Pancreas (tissue), 10 donors: ENCODE results near the gene CDK11B. TPM values are rescaled to one million over a fixed set of nuclear protein-coding genes. Genes with fewer than 3 reads are reported as not detected.
"Not testable (repeated sequence)": the region's sequence is repeated elsewhere in the genome, so short reads cannot be mapped to it uniquely, and the experiment has no call there.

ENCODE experiments used
- ATAC-seq, 4 donors: fragments of 200-7000 bp; cut with Tn5 transposase; one replicate each; pipeline versions ENCODE4 v1.8.0 to v1.9.1; 2020; ENCODE audit warnings: mild to moderate bottlenecking in 4 of 4, moderate library complexity in 4 of 4
- DNase-seq, 6 donors: peaks; one replicate each; pipeline ENCODE4 v3.0.0-alpha.2; 2020
- FAIRE-seq: peaks from 2 replicates; lab custom pipeline; 2012; peaks lifted over from hg19 to GRCh38; lab: Jason Lieb, UNC
- H3K27ac ChIP-seq, 4 donors: fragments of 200-600 bp; sonication (generic); 1 replicate in 3 of 4; 2 replicates in 1 of 4; pipeline versions ENCODE4 v1.5.0 to v1.8.0; 2020
- H3K27me3 ChIP-seq, 4 donors: fragments of 200-600 bp; one replicate each; pipeline ENCODE4 v1.8.0; 2021
- H3K36me3 ChIP-seq, 3 donors: fragments of 200-600 bp; sonication (generic) in 1 of 3; one replicate each; pipeline versions ENCODE4 v1.5.0 to v1.8.0; 2020 to 2021
- H3K4me1 ChIP-seq, 3 donors: fragments of 200-600 bp; one replicate each; pipeline ENCODE4 v1.8.0; 2021
- H3K4me3 ChIP-seq, 4 donors: fragments of 200-600 bp; sonication (generic) in 2 of 4; one replicate each; pipeline versions ENCODE4 v1.5.0 to v1.8.0; 2020 to 2021
- H3K9me3 ChIP-seq, 4 donors: fragments of 200-600 bp; one replicate each; pipeline ENCODE4 v1.8.0; 2021
- WGBS, 2 donors: extraction: QIAGEN DNeasy Blood & Tissue Kit; methylation state at CpG; one replicate each; pipeline ENCODE4 v1.1.7; 2013; 5-methylcytosine and 5-hydroxymethylcytosine counted together
- intact Hi-C, 3 donors: fragments of 100-400 bp; cut with DNase I; formaldehyde crosslinking; loops; one replicate each; pipeline versions ENCODE4 v1.11.1 to v1.14.2; 2022
- polyA plus RNA-seq, 2 donors: library from polyadenylated mRNA; stranded (reverse); fragments of 200-250 nt; gene quantifications; one replicate each; pipeline ENCODE4 v1.2.3, GENCODE V29; 2013
- total RNA-seq, 6 donors: library from RNA; stranded (reverse); fragmentation: NEBNext Ultra II Directional in 4 of 6; extraction: Animal tissue kit (Norgen Biotek cat#: 25700) in 4 of 6; gene quantifications; one replicate each; pipeline versions ENCODE4 v1.2.1 to v1.2.4, GENCODE V29; 2021 to 2023
- TF ChIP-seq, protein P1 (sequence below), 4 donors: fragments of 200-600 bp; sonication (generic) in 3 of 4; IDR thresholded peaks; one replicate each; pipeline versions ENCODE4 v1.5.0 to v1.8.0; 2021; ENCODE audit warnings: antibody characterized with exemption in 4 of 4
- donor health status: healthy with polysubstance abuse.
- donor health status: DM: no; HTN: no; CAD: no; lungs with moderate emphysema.
- donor health status: DM: no; HTN: no; CAD: no.
- donor health status: control.
- donor health status: control.
- donor health status: Bipolar disorder and iron deficiency.
- donor health status: DM: yes; HTN: yes; CAD: no.
- donor health status: DM: no; HTN: no; CAD: no.
- donor health status: DM: no; HTN: no; CAD: no.
- donor health status: DM: yes; HTN: yes; CAD: no.

CDK11B gene
- 10 to 100 TPM in 4 of 6 donors, 1 to 10 TPM in 2; 9.0 to 11.1 (median 10.6) TPM for total RNA-seq
- polyA plus RNA-seq = 10 to 100 TPM; 28.8 to 31.8 TPM

DNA sequence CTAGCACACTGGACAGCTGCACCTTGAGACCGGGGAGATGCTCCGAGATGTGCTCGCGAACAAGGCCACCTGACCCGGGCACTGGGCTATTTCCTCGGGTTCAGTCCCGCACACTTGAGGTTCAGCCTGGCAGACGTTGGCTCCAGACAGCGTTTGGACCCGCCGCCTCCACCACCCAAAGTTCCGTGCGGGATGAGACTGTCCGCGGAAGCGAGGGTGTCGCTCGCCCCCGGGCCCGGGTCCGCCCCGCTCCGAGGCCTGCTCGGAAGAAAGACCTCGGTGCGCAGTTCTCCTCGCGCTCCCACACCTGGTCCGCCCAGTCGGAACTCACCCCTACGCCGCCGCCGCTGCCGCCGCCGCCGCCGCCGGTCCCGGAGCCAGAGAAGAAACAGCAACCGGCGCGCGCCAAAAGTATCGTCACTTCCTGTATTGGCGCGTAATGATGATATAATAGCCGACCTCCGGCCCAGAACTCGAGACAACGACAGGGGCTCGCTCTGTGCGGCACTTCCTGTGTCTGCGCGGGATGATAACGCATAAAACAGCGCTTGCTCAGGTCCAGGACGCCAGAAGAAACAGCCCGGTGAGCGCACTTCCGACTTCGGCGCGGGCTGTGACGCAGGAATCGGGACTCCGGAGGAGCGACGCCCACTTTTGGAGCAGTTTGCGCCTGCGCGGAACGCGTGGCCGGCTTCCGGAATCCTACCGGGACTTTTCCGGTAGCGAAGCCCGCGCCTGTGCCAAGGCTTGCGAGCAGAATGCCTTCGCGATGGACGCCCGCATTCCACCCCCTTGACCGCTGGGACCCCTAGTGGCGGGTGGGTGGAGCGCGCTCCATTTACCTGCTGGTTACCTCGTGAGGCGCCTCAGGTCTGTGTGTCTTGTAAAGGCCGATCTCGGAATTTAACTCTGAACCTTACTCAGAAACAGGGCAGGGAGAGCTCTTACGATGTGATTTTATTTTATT is at the start of gene CDK11B:
CDK11B (minus strand) TSS at position 422 of the 967 bp plus-strand sequence. CDS start 1,519 bp downstream, outside the sequence.
- DNase-seq (peak; percentile 92 to 98 (median 94)), FAIRE-seq (peak; percentile 45), ATAC-seq (peak; percentile 86 to 94 (median 88))
- peak within 1 kb of the TSS; percentile 67 to 99 (median 98) for H3K27ac ChIP-seq
- peak within 1 kb of the TSS; percentile 37 to 75 (median 48) for H3K4me3 ChIP-seq
- intact Hi-C loops, H3K27me3 ChIP-seq, H3K9me3 ChIP-seq: not testable (repeated sequence)
- TF ChIP-seq, protein P1, sequence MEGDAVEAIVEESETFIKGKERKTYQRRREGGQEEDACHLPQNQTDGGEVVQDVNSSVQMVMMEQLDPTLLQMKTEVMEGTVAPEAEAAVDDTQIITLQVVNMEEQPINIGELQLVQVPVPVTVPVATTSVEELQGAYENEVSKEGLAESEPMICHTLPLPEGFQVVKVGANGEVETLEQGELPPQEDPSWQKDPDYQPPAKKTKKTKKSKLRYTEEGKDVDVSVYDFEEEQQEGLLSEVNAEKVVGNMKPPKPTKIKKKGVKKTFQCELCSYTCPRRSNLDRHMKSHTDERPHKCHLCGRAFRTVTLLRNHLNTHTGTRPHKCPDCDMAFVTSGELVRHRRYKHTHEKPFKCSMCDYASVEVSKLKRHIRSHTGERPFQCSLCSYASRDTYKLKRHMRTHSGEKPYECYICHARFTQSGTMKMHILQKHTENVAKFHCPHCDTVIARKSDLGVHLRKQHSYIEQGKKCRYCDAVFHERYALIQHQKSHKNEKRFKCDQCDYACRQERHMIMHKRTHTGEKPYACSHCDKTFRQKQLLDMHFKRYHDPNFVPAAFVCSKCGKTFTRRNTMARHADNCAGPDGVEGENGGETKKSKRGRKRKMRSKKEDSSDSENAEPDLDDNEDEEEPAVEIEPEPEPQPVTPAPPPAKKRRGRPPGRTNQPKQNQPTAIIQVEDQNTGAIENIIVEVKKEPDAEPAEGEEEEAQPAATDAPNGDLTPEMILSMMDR (IDR thresholded peaks at IDR 0.05) = peak in 2 of 4 donors; percentile 11 to 20
- WGBS, 2 donors = 0% methylated on average over 59 to 67 of the region's 96 CpGs
- H3K4me1 ChIP-seq = peaks cover 0 to 15% (median 0%) of the 10 kb centered on the region in 3 donors
- peaks cover 0 to 25% (median 0%) of the 10 kb centered on the region in 3 donors for H3K36me3 ChIP-seq

DNA sequence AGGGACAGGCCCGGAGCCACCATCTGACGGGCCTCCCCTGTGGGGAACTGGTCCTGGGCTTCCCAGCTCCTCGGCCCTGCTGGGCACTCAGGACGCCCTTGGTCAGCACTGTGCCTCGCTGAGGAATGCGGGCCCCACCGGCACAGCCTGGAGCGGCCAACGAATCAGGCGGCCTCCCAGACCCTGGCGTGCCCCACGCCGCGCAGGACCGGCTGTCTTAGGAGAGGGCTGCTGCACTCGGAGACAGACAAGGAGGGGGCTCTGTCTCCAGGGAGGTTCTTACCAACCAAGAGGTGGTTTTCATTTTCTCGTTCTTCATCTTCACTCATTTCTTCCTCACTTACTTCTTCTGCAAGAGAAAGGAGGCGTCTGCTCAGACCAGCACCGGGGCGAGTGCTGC is 49.1 kb upstream of the CDK11B start:
- FAIRE-seq, H3K4me3 ChIP-seq, intact Hi-C loops, ATAC-seq, H3K27ac ChIP-seq, DNase-seq, H3K4me1 ChIP-seq, H3K9me3 ChIP-seq, H3K27me3 ChIP-seq: not testable (repeated sequence)
- peaks cover 0 to 11% (median 0%) of the 10 kb centered on the region in 3 donors for H3K36me3 ChIP-seq
- 88 to 90% methylated on average over 2 to 16 of the region's 20 CpGs for WGBS, 2 donors

DNA sequence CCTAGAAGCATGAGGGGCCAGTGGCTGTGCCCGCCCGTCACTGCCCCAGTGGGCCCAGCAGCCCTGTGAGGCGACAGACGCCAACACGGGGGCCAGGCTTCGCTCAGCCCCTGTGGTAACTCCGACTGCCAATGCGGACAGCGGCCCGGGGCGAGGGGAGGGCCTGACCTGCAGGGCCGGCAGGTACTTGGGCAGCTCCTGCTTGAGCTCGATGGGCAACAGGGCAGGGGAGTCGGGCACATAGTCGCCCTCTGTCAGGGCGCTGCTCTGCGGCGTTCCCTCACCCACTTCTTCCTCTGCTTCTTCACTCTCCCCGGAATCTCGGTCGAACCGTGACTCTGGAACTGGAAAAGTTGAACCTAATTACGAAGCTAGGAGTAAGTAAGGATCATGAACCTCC is 48.4 kb upstream of the CDK11B start:
- ATAC-seq, H3K4me3 ChIP-seq, H3K9me3 ChIP-seq, intact Hi-C loops, H3K4me1 ChIP-seq, H3K27me3 ChIP-seq, FAIRE-seq, DNase-seq, H3K27ac ChIP-seq: not testable (repeated sequence)
- H3K36me3 ChIP-seq = peaks cover 0 to 11% (median 0%) of the 10 kb centered on the region in 3 donors
- 92% methylated on average over 17 of the region's 23 CpGs; no CpG with 5 or more reads in 1 of the 2 donors for WGBS, 2 donors

DNA sequence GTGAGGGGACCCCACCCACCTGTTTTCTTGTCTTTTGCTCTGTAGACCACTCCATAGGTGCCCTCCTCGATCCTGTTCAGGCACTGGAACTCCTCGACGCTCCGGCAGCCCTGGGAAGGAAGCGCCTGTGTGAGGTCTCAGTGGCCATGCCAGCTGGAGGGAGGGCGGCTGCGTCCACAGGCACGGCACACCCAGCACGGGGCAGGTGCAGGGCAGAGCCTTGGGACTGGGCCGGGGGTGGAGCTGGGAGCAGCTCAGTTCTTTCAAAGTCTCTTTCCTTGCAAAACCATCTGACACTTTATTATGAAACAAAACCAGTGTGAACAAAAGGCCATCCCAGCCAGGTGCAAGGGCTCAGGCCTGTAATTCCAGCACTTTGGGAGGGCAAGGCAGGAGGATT is 46.8 kb upstream of the CDK11B start:
- H3K9me3 ChIP-seq, H3K27ac ChIP-seq, DNase-seq, FAIRE-seq, intact Hi-C loops, H3K4me3 ChIP-seq, H3K4me1 ChIP-seq, H3K27me3 ChIP-seq, ATAC-seq: not testable (repeated sequence)
- WGBS, 2 donors = 93 to 99% methylated on average over 3 to 6 of the region's 10 CpGs
- H3K36me3 ChIP-seq = peaks cover 0 to 11% (median 0%) of the 10 kb centered on the region in 3 donors

DNA sequence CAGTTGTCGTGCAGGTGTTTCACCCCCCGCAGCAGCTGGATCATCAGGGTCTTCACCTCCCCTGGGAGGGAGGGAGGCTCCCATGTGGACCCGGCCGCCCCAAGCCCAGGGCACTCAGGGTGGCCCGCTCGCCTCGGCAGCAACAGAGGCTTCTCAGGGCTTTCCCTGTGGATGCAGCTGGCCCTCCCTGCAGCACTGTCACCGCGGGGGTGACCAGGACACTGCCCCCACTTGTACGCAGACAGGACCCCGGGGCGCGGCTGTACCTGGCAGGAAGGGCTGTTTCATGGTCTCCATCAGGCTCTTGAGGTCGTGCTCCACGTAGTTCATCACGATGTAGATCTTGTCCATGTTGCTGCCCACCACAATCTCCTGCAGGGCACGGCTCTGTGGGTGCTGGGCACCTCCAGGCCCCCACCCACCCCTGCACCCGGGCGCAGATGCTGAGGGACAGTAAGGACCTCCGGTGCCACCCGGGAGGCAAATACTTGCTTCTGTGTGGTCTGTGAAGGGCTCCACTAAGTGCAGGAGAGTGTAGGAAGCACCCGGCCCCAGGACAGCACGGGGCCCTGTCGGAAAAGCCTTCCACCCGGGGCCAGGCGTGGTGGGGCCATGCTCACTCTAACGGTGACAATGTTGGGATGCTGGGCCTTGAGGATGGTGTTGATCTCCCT is 45.6 kb upstream of the CDK11B start:
- H3K9me3 ChIP-seq, H3K4me3 ChIP-seq, ATAC-seq, intact Hi-C loops, H3K4me1 ChIP-seq, H3K27me3 ChIP-seq, H3K27ac ChIP-seq, DNase-seq, FAIRE-seq: not testable (repeated sequence)
- 90 to 96% methylated on average over 14 to 27 of the region's 27 CpGs for WGBS, 2 donors
- peaks cover 0 to 11% (median 0%) of the 10 kb centered on the region in 3 donors for H3K36me3 ChIP-seq

DNA sequence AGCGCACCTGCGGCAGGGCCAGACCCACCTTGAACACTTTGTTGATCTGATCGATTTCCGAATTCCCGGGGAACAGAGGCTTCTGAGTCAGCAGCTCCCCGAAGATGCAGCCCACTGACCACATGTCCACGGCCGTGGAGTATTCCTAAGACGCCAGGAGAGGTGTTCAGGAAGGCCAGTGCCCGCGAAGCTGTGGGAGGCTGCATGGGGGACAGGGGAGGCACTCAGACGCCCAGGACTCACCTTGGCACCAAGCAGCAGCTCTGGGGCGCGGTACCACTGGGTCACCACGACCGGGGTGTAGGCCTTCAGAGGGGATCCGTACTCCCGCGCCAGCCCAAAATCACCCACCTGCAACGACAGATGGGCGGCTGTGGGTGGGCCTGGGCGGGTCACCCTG is 45.0 kb upstream of the CDK11B start:
- Histone ChIP-seq H3K27ac (no peak overlapping the region), H3K4me3 (no peak overlapping the region), H3K9me3 (no peaks in the 10 kb centered on the region), H3K4me1 (no peaks in the 10 kb centered on the region), H3K27me3 (no peaks in the 10 kb centered on the region), H3K36me3 (peaks cover 0 to 11% (median 0%) of the 10 kb centered on the region in 3 donors)
- intact Hi-C loops = no loop called here
- WGBS, 2 donors = 93 to 95% methylated on average over 12 to 22 of the region's 22 CpGs
- ATAC-seq = no peak
- peak in 1 of 6 donors; percentile 69 for DNase-seq
- FAIRE-seq = no peak
- TF ChIP-seq, protein P1 (IDR thresholded peaks at IDR 0.05) = no peak

DNA sequence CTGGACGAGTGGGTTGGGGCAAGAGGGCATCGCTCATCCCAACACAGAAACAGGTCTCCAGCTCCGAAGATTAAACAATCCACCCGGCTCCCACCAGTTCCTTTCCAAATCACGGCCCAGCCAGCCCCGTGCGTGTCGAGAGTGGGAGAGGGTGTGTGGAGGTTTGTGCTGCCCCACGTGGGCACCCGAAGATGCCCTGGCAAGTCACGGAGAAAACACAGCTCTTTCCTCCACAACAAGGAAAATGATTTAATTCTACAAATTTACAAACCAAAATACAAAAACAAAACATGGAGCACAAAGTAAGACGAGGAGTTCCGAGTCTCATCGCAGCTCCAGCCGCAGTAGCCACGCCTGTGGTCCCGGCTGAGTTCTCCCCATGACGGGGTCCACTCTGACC is 43.7 kb upstream of the CDK11B start:
- intact Hi-C loops, H3K4me1 ChIP-seq, ATAC-seq, H3K27ac ChIP-seq, FAIRE-seq, H3K27me3 ChIP-seq, H3K4me3 ChIP-seq, H3K9me3 ChIP-seq: not testable (repeated sequence)
- 87 to 94% methylated on average over 3 to 6 of the region's 18 CpGs for WGBS, 2 donors
- H3K36me3 ChIP-seq = peaks cover 0 to 11% (median 0%) of the 10 kb centered on the region in 3 donors
- peak in 1 of 6 donors; percentile 6 for DNase-seq

DNA sequence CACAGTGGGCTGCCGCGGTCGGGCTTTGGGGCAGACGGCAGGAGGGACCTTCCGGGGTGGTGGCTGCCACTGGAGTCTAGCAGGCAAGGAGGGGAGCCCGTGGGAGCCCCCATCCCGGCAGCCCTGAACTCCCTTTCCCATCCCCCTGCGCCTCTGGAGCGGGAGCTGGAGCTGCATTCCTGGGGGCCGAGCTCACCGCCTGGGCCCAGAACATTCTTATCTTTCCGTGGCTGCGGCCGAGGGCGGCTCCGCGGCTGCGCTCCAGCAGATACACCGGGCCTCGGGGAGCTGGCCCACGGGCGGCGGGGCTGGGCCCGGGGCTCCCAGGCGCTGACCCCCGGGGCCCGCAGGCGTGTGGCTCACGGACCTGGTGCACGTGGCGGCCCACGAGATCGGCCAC is 41.8 kb upstream of the CDK11B start:
- no CpG with 5 or more reads among the region's 33 CpGs for WGBS, 2 donors
- DNase-seq, H3K9me3 ChIP-seq, H3K27ac ChIP-seq, intact Hi-C loops, H3K27me3 ChIP-seq, H3K4me3 ChIP-seq, H3K4me1 ChIP-seq, FAIRE-seq: not testable (repeated sequence)
- peaks cover 0 to 11% (median 0%) of the 10 kb centered on the region in 3 donors for H3K36me3 ChIP-seq
- peak in 3 of 4 donors; percentile 43 to 78 (median 43) for ATAC-seq

DNA sequence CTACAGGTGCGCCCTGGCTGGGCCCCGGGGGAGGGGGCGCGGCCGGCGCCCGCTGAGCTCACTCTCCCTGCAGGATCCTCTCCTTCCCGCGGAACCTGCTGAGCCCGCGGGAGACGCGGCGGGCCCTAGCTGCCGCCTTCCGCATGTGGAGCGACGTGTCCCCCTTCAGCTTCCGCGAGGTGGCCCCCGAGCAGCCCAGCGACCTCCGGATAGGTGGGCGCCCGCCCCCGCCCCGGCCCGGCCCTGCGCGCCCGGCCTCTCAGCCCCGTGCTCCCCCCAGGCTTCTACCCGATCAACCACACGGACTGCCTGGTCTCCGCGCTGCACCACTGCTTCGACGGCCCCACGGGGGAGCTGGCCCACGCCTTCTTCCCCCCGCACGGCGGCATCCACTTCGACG is 41.3 kb upstream of the CDK11B start:
- H3K27ac ChIP-seq, DNase-seq, H3K4me3 ChIP-seq, H3K27me3 ChIP-seq, H3K9me3 ChIP-seq, intact Hi-C loops, H3K4me1 ChIP-seq, FAIRE-seq: not testable (repeated sequence)
- peak in 1 of 4 donors; percentile 15 for ATAC-seq
- peaks cover 0 to 11% (median 0%) of the 10 kb centered on the region in 3 donors for H3K36me3 ChIP-seq
- no CpG with 5 or more reads among the region's 45 CpGs for WGBS, 2 donors
